K562 (cell line): Measurements from ENCODE around the gene FGFBP2. TPM values are rescaled to one million over a fixed set of nuclear protein-coding genes. Genes with fewer than 3 reads are reported as not detected.

ENCODE experiments used
- ATAC-seq: fragments of 200-7000 bp; cut with Tn5 transposase; 3 replicates; pipeline ENCODE4 v1.9.1; 2020; ENCODE audit warnings: moderate library complexity
- BruUV-seq: library from RNA; stranded (reverse); fragments of 400-500 nt; replicated peaks from 2 replicates; lab custom pipeline; 2021; lab: Mats Ljungman, UMichigan
- CTCF ChIA-PET: fragments of 300-600 bp; formaldehyde crosslinking; extraction: SDS; loops from one replicate; lab custom pipeline; 2021; ENCODE audit warnings: low intra/inter-chr PET ratio; lab: Yijun Ruan, JAX
- POLR2A ChIA-PET: fragments of 300-600, 350-650 bp; sonication (Branson Sonifier 250); formaldehyde crosslinking; extraction: SDS; loops from one replicate; lab custom pipeline; 2021; ENCODE audit warnings: antibody characterized with exemption, inconsistent platforms; lab: Yijun Ruan, JAX
- DNase-seq, 4 experiments: peaks; one replicate each; pipeline versions ENCODE4 v3.0.0 to v3.0.0-alpha.2; 2011 to 2018; ENCODE audit warnings: low spot score in 3 of 4, mixed read lengths in 3 of 4; ENCODE audit errors: extremely low read depth in 1 of 4
- FAIRE-seq: peaks from 2 replicates; lab custom pipeline; 2011; peaks lifted over from hg19 to GRCh38; lab: Jason Lieb, UNC
- H2AFZ ChIP-seq: 2 replicates; pipeline ENCODE4 v1.6.0; 2011; ENCODE audit warnings: low read depth, low read length, control low read depth, inconsistent platforms
- H3K27ac ChIP-seq: fragments of 200-600 bp; 3 replicates; pipeline ENCODE4 v1.8.0; 2011; ENCODE audit warnings: low read depth, mild to moderate bottlenecking, control low read depth, inconsistent platforms, low read length, moderate library complexity, mixed read lengths; ENCODE audit errors: extremely low read depth
- H3K27me3 ChIP-seq, 2 experiments: fragments of 300-600 bp in 1 of 2; 2 replicates in 1 of 2; 3 replicates in 1 of 2; pipeline versions ENCODE4 v1.6.0 to v1.8.0; 2011; ENCODE audit warnings: inconsistent platforms in 2 of 2, low read length in 2 of 2, mild to moderate bottlenecking in 1 of 2, mixed read lengths in 1 of 2, moderate library complexity in 1 of 2; ENCODE audit not compliant: control insufficient read depth in 2 of 2, insufficient read depth in 2 of 2
- H3K36me3 ChIP-seq: fragments of 300-600 bp; 3 replicates; pipeline ENCODE4 v1.8.0; 2011; ENCODE audit warnings: mild to moderate bottlenecking, low read length, inconsistent platforms; ENCODE audit not compliant: control insufficient read depth, insufficient read depth
- H3K4me1 ChIP-seq, 2 experiments: fragments of 200-600 bp in 1 of 2; replicated peaks in 1 of 2; 2 replicates in 1 of 2; 3 replicates in 1 of 2; pipeline versions ENCODE4 v1.5.1 to v1.8.0; 2011; ENCODE audit warnings: inconsistent platforms in 2 of 2, low read length in 2 of 2, mild to moderate bottlenecking in 1 of 2, mixed read lengths in 1 of 2, moderate library complexity in 1 of 2; ENCODE audit not compliant: control insufficient read depth in 2 of 2, insufficient read depth in 2 of 2
- H3K4me2 ChIP-seq: 2 replicates; pipeline ENCODE4 v1.6.1; 2011; ENCODE audit warnings: low read length, control low read depth, inconsistent platforms, mixed read lengths; ENCODE audit not compliant: insufficient read depth
- H3K4me3 ChIP-seq: fragments of 200-600 bp; sonication (generic), shearing (Covaris generic); 2 replicates; pipeline ENCODE4 v1.5.1; 2016; ENCODE audit warnings: control low read depth, inconsistent platforms
- H3K79me2 ChIP-seq: fragments of 200-600 bp; 3 replicates; pipeline ENCODE4 v1.8.0; 2011; ENCODE audit warnings: low read length, inconsistent platforms; ENCODE audit not compliant: control insufficient read depth, insufficient read depth
- H3K9ac ChIP-seq, 2 experiments: 2 replicates each; pipeline versions ENCODE4 v1.6.0 to v1.6.1; 2011; ENCODE audit warnings: low read depth in 2 of 2, low read length in 2 of 2, control low read depth in 1 of 2, inconsistent platforms in 1 of 2, mild to moderate bottlenecking in 1 of 2, mixed read lengths in 1 of 2; ENCODE audit not compliant: insufficient read depth in 1 of 2
- H3K9me1 ChIP-seq: one replicate; pipeline ENCODE4 v1.6.0; 2011; ENCODE audit warnings: inconsistent platforms, mild to moderate bottlenecking, low read length, moderate library complexity; ENCODE audit not compliant: control insufficient read depth, insufficient read depth
- H3K9me3 ChIP-seq: replicated peaks from 2 replicates; pipeline ENCODE4 v1.5.1; 2011; ENCODE audit warnings: low read depth, low read length, inconsistent platforms; ENCODE audit not compliant: control insufficient read depth, insufficient read depth
- H4K20me1 ChIP-seq: replicated peaks from 2 replicates; pipeline ENCODE4 v1.6.1; 2011; ENCODE audit warnings: low read length, inconsistent platforms, mixed read lengths; ENCODE audit not compliant: control insufficient read depth, insufficient read depth
- CBX3 ChIP-seq, 2 experiments: IDR thresholded peaks; 1 replicate in 1 of 2; 2 replicates in 1 of 2; pipeline ENCODE4 v1.6.1; 2012; ENCODE audit warnings: inconsistent platforms in 2 of 2, low read length in 2 of 2, borderline replicate concordance in 1 of 2, control low read depth in 1 of 2
- FOXP1 ChIP-seq: sonication (generic); formaldehyde crosslinking; IDR thresholded peaks from 2 replicates; pipeline ENCODE4 v1.8.0; 2022; ENCODE audit warnings: mild to moderate bottlenecking, missing genetic modification reagents
- NELFE ChIP-seq: IDR thresholded peaks from 2 replicates; pipeline ENCODE4 v1.6.1; 2011; ENCODE audit warnings: mild to moderate bottlenecking; ENCODE audit not compliant: insufficient read depth, insufficient read length
- NRF1 ChIP-seq, 2 experiments: fragments of 450-650 bp; IDR thresholded peaks in 1 of 2; conservative IDR thresholded peaks in 1 of 2; 2 replicates each; pipeline ENCODE4 v1.6.1; 2014; ENCODE audit warnings: mild to moderate bottlenecking in 2 of 2
- REST ChIP-seq, 2 experiments: fragments of 450-650 bp; formaldehyde crosslinking in 1 of 2; IDR thresholded peaks; 2 replicates each; pipeline versions ENCODE4 v1.4.0 to v1.6.1; 2014 to 2020; ENCODE audit warnings: mild to moderate bottlenecking in 2 of 2, borderline replicate concordance in 1 of 2, low read depth in 1 of 2
- SNAPC5 ChIP-seq: fragments of 250-450 bp; sonication (Bioruptor Pico); IDR thresholded peaks from 2 replicates; pipeline ENCODE4 v1.8.0; 2021; ENCODE audit warnings: moderate library complexity, mild to moderate bottlenecking, inconsistent platforms
- THRAP3 ChIP-seq: fragments of 450-650 bp; IDR thresholded peaks from 2 replicates; pipeline ENCODE4 v1.6.1; 2016; ENCODE audit warnings: mild to moderate bottlenecking, inconsistent platforms, borderline replicate concordance
- ZNF507 ChIP-seq: conservative IDR thresholded peaks from 2 replicates; pipeline ENCODE4 v1.6.1; 2017; ENCODE audit warnings: missing genetic modification characterization, missing compliant biosample characterization
- WGBS: fragments of 100-300 bp; shearing (Covaris generic); methylation state at CpG from one replicate; pipeline ENCODE4 v1.1.6; 2016; ENCODE audit warnings: low coverage, mixed read lengths; ENCODE audit not compliant: insufficient coverage; ENCODE audit errors: missing lambda C conversion rate; 5-methylcytosine and 5-hydroxymethylcytosine counted together
- in situ Hi-C: fragments of 300-500 bp; cut with MboI; formaldehyde crosslinking; loops from 4 replicates; pipeline ENCODE4 v1.15.0; 2018; ENCODE audit warnings: inconsistent platforms, mixed read lengths
- intact Hi-C: fragments of 100-400 bp; cut with micrococcal nuclease; formaldehyde crosslinking; loops from 2 replicates; pipeline ENCODE4 v1.14.2; 2022
- polyA plus RNA-seq, 8 experiments: library from polyadenylated mRNA; depleted of rRNA in 4 of 8; stranded (reverse) in 5 of 8; unstranded in 3 of 8; fragments of >200 nt; fragmentation: Nextera tagmentation in 2 of 8; fragmentation: Illumina TruSeq in 1 of 8; extraction: Ambion mirVana in 2 of 8; extraction: Trizol in 1 of 8; gene quantifications; 2 replicates each; pipeline versions ENCODE4 v1.2.1 to v1.2.3, GENCODE V29; 2011 to 2014; ENCODE audit warnings: inconsistent platforms in 1 of 8, missing spikeins in 1 of 8
- total RNA-seq, 7 experiments: library from RNA; depleted of rRNA in 6 of 7; stranded (reverse); fragments of >200 nt in 6 of 7; fragmentation: Illumina TruSeq in 2 of 7; extraction: Trizol in 2 of 7; gene quantifications; 2 replicates each; pipeline versions ENCODE4 v1.2.1 to v1.2.3, GENCODE V29; 2011 to 2021; ENCODE audit warnings: low replicate concordance in 1 of 7
- TF ChIP-seq, protein P1 (sequence below): sonication (generic); formaldehyde crosslinking; IDR thresholded peaks from 2 replicates; pipeline ENCODE4 v1.8.0; 2022; ENCODE audit warnings: mild to moderate bottlenecking, missing genetic modification reagents
- TF ChIP-seq, protein P2 (sequence below): sonication (generic); formaldehyde crosslinking; IDR thresholded peaks from 2 replicates; pipeline ENCODE4 v1.8.1; 2023; ENCODE audit warnings: mild to moderate bottlenecking, missing genetic modification reagents

FGFBP2 gene
- total and polyA plus RNA-seq, 9 of the 15 experiments (the other 6 are each of a cell fraction or from before 2014, with no cell fraction given) = not detected

GRCh38 chr4:15944895-15945294, 18.1 kb downstream of the FGFBP2 start:
- ChIA-PET POLR2A (no interaction called here), CTCF (no interaction called here)
- H3K27ac ChIP-seq = no peak overlapping the region
- in situ Hi-C loops = no loop called here
- H3K9me3 ChIP-seq = no peaks in the 10 kb centered on the region
- FAIRE-seq (no peak), DNase-seq (no peak), ATAC-seq (no peak)
- H3K36me3 ChIP-seq = no peaks in the 10 kb centered on the region
- intact Hi-C loops = no loop called here
- H3K79me2 ChIP-seq = no peaks in the 10 kb centered on the region
- no peak overlapping the region for H3K4me3 ChIP-seq
- no peak overlapping the region for H2AFZ ChIP-seq
- 0% methylated on average over 2 of the region's 2 CpGs for WGBS
- no TSS peak for BruUV-seq
- no peak overlapping the region for H3K9ac ChIP-seq
- H3K9me1 ChIP-seq = no peaks in the 10 kb centered on the region
- H3K4me2 ChIP-seq = no peak overlapping the region
- H4K20me1 ChIP-seq = no peaks in the 10 kb centered on the region
- peaks cover 0 to 17% of the 10 kb centered on the region in 2 experiments; a peak in 1 of 5 replicates for H3K27me3 ChIP-seq
- H3K4me1 ChIP-seq = no peaks in the 10 kb centered on the region
- TF ChIP-seq THRAP3 (no peak), CBX3 (IDR thresholded peaks at IDR 0.05; ENCODE audit: borderline replicate concordance in 1 of 2, low read length in 2 of 2) (no peak), NRF1 (conservative IDR thresholded peaks at IDR 0.05 in 1 of 2, IDR thresholded peaks at IDR 0.05 in 1 of 2) (no peak), SNAPC5 (CRISPR knock-in tag) (no peak), ZNF507 (tag) (no peak), REST (IDR thresholded peaks at IDR 0.05; ENCODE audit: borderline replicate concordance) (no peak), REST (CRISPR knock-in tag; IDR thresholded peaks at IDR 0.05; ENCODE audit: low read depth) (no peak), FOXP1 (no peak), NELFE (no peak)
- TF ChIP-seq, protein P1, sequence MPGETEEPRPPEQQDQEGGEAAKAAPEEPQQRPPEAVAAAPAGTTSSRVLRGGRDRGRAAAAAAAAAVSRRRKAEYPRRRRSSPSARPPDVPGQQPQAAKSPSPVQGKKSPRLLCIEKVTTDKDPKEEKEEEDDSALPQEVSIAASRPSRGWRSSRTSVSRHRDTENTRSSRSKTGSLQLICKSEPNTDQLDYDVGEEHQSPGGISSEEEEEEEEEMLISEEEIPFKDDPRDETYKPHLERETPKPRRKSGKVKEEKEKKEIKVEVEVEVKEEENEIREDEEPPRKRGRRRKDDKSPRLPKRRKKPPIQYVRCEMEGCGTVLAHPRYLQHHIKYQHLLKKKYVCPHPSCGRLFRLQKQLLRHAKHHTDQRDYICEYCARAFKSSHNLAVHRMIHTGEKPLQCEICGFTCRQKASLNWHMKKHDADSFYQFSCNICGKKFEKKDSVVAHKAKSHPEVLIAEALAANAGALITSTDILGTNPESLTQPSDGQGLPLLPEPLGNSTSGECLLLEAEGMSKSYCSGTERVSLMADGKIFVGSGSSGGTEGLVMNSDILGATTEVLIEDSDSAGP = no peak
- TF ChIP-seq, protein P2, sequence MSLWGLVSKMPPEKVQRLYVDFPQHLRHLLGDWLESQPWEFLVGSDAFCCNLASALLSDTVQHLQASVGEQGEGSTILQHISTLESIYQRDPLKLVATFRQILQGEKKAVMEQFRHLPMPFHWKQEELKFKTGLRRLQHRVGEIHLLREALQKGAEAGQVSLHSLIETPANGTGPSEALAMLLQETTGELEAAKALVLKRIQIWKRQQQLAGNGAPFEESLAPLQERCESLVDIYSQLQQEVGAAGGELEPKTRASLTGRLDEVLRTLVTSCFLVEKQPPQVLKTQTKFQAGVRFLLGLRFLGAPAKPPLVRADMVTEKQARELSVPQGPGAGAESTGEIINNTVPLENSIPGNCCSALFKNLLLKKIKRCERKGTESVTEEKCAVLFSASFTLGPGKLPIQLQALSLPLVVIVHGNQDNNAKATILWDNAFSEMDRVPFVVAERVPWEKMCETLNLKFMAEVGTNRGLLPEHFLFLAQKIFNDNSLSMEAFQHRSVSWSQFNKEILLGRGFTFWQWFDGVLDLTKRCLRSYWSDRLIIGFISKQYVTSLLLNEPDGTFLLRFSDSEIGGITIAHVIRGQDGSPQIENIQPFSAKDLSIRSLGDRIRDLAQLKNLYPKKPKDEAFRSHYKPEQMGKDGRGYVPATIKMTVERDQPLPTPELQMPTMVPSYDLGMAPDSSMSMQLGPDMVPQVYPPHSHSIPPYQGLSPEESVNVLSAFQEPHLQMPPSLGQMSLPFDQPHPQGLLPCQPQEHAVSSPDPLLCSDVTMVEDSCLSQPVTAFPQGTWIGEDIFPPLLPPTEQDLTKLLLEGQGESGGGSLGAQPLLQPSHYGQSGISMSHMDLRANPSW (CRISPR knock-in tag) = no peak
